HepG2 (cell line): ENCODE data around the gene RPS2.

Experiments
- CREB1 ChIP-seq, 2 experiments: fragments of 450-650 bp in 1 of 2; IDR thresholded peaks; 2 replicates each; pipeline ENCODE4 v1.6.1; 2016 to 2017; ENCODE audit warnings: control low read depth in 1 of 2, mild to moderate bottlenecking in 1 of 2, missing compliant biosample characterization in 1 of 2, missing genetic modification characterization in 1 of 2
- CREB3 ChIP-seq: sonication (generic); formaldehyde crosslinking; IDR thresholded peaks from 2 replicates; pipeline ENCODE4 v1.5.0; 2020; ENCODE audit warnings: missing genetic modification reagents
- EZH2 ChIP-seq: conservative IDR thresholded peaks from 2 replicates; pipeline ENCODE4 v1.6.1; 2012; ENCODE audit warnings: mild to moderate bottlenecking, low read depth, low read length, moderate library complexity
- KAT7 ChIP-seq: IDR thresholded peaks from 2 replicates; pipeline ENCODE4 v1.6.1; 2018; ENCODE audit warnings: borderline replicate concordance, missing compliant biosample characterization
- PHF8 ChIP-seq: sonication (generic); formaldehyde crosslinking; IDR thresholded peaks from 2 replicates; pipeline ENCODE4 v1.5.0; 2020; ENCODE audit warnings: missing genetic modification reagents
- POLR2AphosphoS5 ChIP-seq: IDR thresholded peaks from 2 replicates; pipeline ENCODE4 v1.6.1; 2012; ENCODE audit warnings: low read depth, low read length
- PREB ChIP-seq: sonication (generic); formaldehyde crosslinking; IDR thresholded peaks from 2 replicates; pipeline ENCODE4 v1.4.0; 2020; ENCODE audit warnings: missing genetic modification reagents
- RXRA ChIP-seq: sonication (generic); formaldehyde crosslinking; IDR thresholded peaks from 2 replicates; pipeline ENCODE4 v1.5.1; 2020; ENCODE audit warnings: missing genetic modification reagents
- ZHX1 ChIP-seq: sonication (generic); formaldehyde crosslinking; IDR thresholded peaks from 2 replicates; pipeline ENCODE4 v1.8.1; 2022; ENCODE audit warnings: low read depth, mild to moderate bottlenecking, missing genetic modification reagents
- ZNF354B ChIP-seq: sonication (generic); formaldehyde crosslinking; IDR thresholded peaks from 2 replicates; pipeline ENCODE4 v1.8.0; 2022; ENCODE audit warnings: mild to moderate bottlenecking, missing genetic modification reagents
- ZNF510 ChIP-seq: sonication (generic); formaldehyde crosslinking; IDR thresholded peaks from 2 replicates; pipeline ENCODE4 v1.4.0; 2020; ENCODE audit warnings: low read depth, mild to moderate bottlenecking, missing genetic modification reagents
- ZNF512 ChIP-seq: sonication (generic); formaldehyde crosslinking; IDR thresholded peaks from 2 replicates; pipeline ENCODE4 v1.4.0; 2020; ENCODE audit warnings: mild to moderate bottlenecking, missing genetic modification reagents
- ZNF773 ChIP-seq: sonication (generic); formaldehyde crosslinking; IDR thresholded peaks from 2 replicates; pipeline ENCODE4 v1.4.0; 2020; ENCODE audit warnings: missing genetic modification reagents, borderline replicate concordance

GRCh38 chr16:2006317-2006716 is 41.7 kb upstream of the RPS2 start:
- TF ChIP-seq RXRA (CRISPR knock-in tag) (no peak), PREB (CRISPR knock-in tag) (no peak), POLR2AphosphoS5 (no peak), CREB3 (CRISPR knock-in tag) (no peak), CREB1 (IDR thresholded peaks at IDR 0.05) (no peak), CREB1 (CRISPR knock-in tag; IDR thresholded peaks at IDR 0.05) (no peak), ZNF512 (CRISPR knock-in tag) (no peak), ZNF510 (CRISPR knock-in tag) (no peak), EZH2 (no peak), ZNF354B (CRISPR knock-in tag) (no peak), PHF8 (no peak), ZNF773 (CRISPR knock-in tag) (no peak), KAT7 (CRISPR knock-in tag) (no peak), ZHX1 (CRISPR knock-in tag) (no peak)
